C4-2B (cell line): Measurements from ENCODE around the gene DNAH3.

Source experiments
- CTCF ChIP-seq: fragments of 450-650 bp; conservative IDR thresholded peaks from 2 replicates; pipeline ENCODE4 v1.5.1; 2017; ENCODE audit warnings: mild to moderate bottlenecking
- ZFX ChIP-seq: fragments of 450-650 bp; IDR thresholded peaks from 2 replicates; pipeline ENCODE4 v1.6.1; 2017

- TF ChIP-seq CTCF (no peak), ZFX (no peak)
These were observed 247.3 kb downstream of the DNAH3 start for GRCh38 chr16:20903116-20903898.
